Common myeloid progenitor, CD34-positive (primary cell): ENCODE results near the gene NEK8.
"Not testable (repeated sequence)": the region's sequence is repeated elsewhere in the genome, so short reads cannot be mapped to it uniquely, and the experiment has no call there.

ENCODE experiments used
- CTCF ChIA-PET: fragments of 350-600 bp; sonication (Branson Sonifier 250); formaldehyde crosslinking; loops from one replicate; lab custom pipeline; 2021; ENCODE audit warnings: antibody characterized with exemption; lab: Charles Lee
- POLR2A ChIA-PET: fragments of 350-600 bp; sonication (Branson Sonifier 250); formaldehyde crosslinking; loops from one replicate; lab custom pipeline; 2021; ENCODE audit warnings: antibody characterized with exemption; lab: Charles Lee
- DNase-seq, 3 donors: peaks; one replicate each; pipeline versions ENCODE4 v3.0.0 to v3.0.0-alpha.2; 2013
- H3K27ac ChIP-seq, 2 experiments: 1 replicate in 1 of 2; 2 replicates in 1 of 2; pipeline ENCODE4 v1.7.0; 2013; ENCODE audit warnings: inconsistent platforms in 2 of 2, low read length in 2 of 2, mild to moderate bottlenecking in 2 of 2, low read depth in 1 of 2, moderate library complexity in 1 of 2; ENCODE audit not compliant: severe bottlenecking in 2 of 2, insufficient read depth in 1 of 2, poor library complexity in 1 of 2
- H3K27me3 ChIP-seq, 5 experiments: replicated peaks in 2 of 5; 1 replicate in 3 of 5; 2 replicates in 2 of 5; pipeline versions ENCODE4 v1.6.1 to v1.7.0; 2013; ENCODE audit warnings: low read length in 4 of 5, mild to moderate bottlenecking in 2 of 5, moderate library complexity in 2 of 5, inconsistent platforms in 1 of 5; ENCODE audit not compliant: insufficient read depth in 5 of 5, control insufficient read depth in 4 of 5
- H3K36me3 ChIP-seq, 4 experiments: 1 replicate in 2 of 4; 2 replicates in 2 of 4; pipeline versions ENCODE4 v1.6.1 to v1.7.0; 2013; ENCODE audit warnings: low read length in 3 of 4, control low read depth in 1 of 4, mild to moderate bottlenecking in 1 of 4; ENCODE audit not compliant: control insufficient read depth in 4 of 4, insufficient read depth in 4 of 4
- H3K4me1 ChIP-seq, 4 experiments: 1 replicate in 3 of 4; 2 replicates in 1 of 4; pipeline versions ENCODE4 v1.6.1 to v1.7.1; 2013; ENCODE audit warnings: low read length in 3 of 4, mild to moderate bottlenecking in 3 of 4, control low read depth in 1 of 4, inconsistent platforms in 1 of 4, moderate library complexity in 1 of 4; ENCODE audit not compliant: control insufficient read depth in 4 of 4, insufficient read depth in 4 of 4; ENCODE audit errors: control extremely low read depth in 1 of 4
- H3K4me3 ChIP-seq, 7 experiments: 1 replicate in 4 of 7; 2 replicates in 3 of 7; pipeline versions ENCODE4 v1.5.1 to v1.7.0; 2013; ENCODE audit warnings: mild to moderate bottlenecking in 7 of 7, low read length in 6 of 7, moderate library complexity in 6 of 7, inconsistent platforms in 2 of 7, low read depth in 2 of 7, control low read depth in 1 of 7; ENCODE audit not compliant: insufficient read depth in 4 of 7, control insufficient read depth in 1 of 7; ENCODE audit errors: extremely low read depth in 1 of 7
- H3K9me3 ChIP-seq, 5 experiments: 1 replicate in 4 of 5; 2 replicates in 1 of 5; pipeline versions ENCODE4 v1.6.1 to v1.7.1; 2013; ENCODE audit warnings: low read length in 4 of 5, mild to moderate bottlenecking in 2 of 5, inconsistent platforms in 1 of 5, low read depth in 1 of 5, moderate library complexity in 1 of 5; ENCODE audit not compliant: control insufficient read depth in 4 of 5, insufficient read depth in 2 of 5; ENCODE audit errors: control extremely low read depth in 1 of 5
- WGBS: methylation state at CpG from one replicate; pipeline ENCODE4 v1.1.5; 2013; ENCODE audit not compliant: insufficient coverage; 5-methylcytosine and 5-hydroxymethylcytosine counted together

NEK8 gene

GRCh38 chr17:28733346-28733745 lies 4.8 kb downstream of the NEK8 start:
- DNase-seq: no peak
- no peak overlapping the region for H3K27ac ChIP-seq
- ChIA-PET POLR2A (interaction anchor here (0.7 kb wide), 1 partner anchor 165 kb away, joined by 3 read pairs; no protein-coding TSS in a partner anchor), CTCF (interaction anchor here (0.5 to 17.9 kb wide), 3 partner anchors 13 to 110 kb away, joined by 3 to 507 read pairs (median 3); partner anchors contain the start of gene TRAF4)
- H3K4me1 ChIP-seq: peaks cover 2 to 14% (median 9%) of the 10 kb centered on the region in 4 experiments
- H3K27me3 ChIP-seq: no peaks in the 10 kb centered on the region
- H3K36me3 ChIP-seq: peaks cover 0 to 5% (median 4%) of the 10 kb centered on the region in 4 experiments
- H3K9me3 ChIP-seq: peaks cover 0 to 3% (median 0%) of the 10 kb centered on the region in 5 experiments
- WGBS: no CpG with 5 or more reads among the region's 1 CpG
- no peak overlapping the region for H3K4me3 ChIP-seq

- peaks cover 0 to 3% (median 0%) of the 10 kb centered on the region in 5 experiments for H3K9me3 ChIP-seq
- POLR2A ChIA-PET: no interaction called here
- peak overlapping the region in 1 of 2 experiments; percentile 15 for H3K27ac ChIP-seq
- WGBS: 100% methylated on average over 7 of the region's 10 CpGs
- H3K27me3 ChIP-seq: no peaks in the 10 kb centered on the region
- CTCF ChIA-PET: interaction anchor here (1.5 to 17.9 kb wide), 2 partner anchors 8 to 11 kb away, joined by 4 to 507 read pairs; partner anchors contain the start of genes TLCD1 and TRAF4
- H3K36me3 ChIP-seq: peaks cover 0 to 5% (median 4%) of the 10 kb centered on the region in 4 experiments
- H3K4me1 ChIP-seq: peaks cover 3 to 19% (median 15%) of the 10 kb centered on the region in 4 experiments
- H3K4me3 ChIP-seq: no peak overlapping the region
- no peak for DNase-seq
Observed at GRCh38 chr17:28734712-28735241, 6.2 kb downstream of the NEK8 start.

- no peak for DNase-seq
- ChIA-PET POLR2A (no interaction called here), CTCF (interaction anchor here (1.5 to 17.9 kb wide), 2 partner anchors 9 to 11 kb away, joined by 4 to 507 read pairs; partner anchors contain the start of genes TLCD1 and TRAF4)
- Histone ChIP-seq H3K27ac (peak overlapping the region in 1 of 2 experiments; percentile 15), H3K4me1 (peaks cover 3 to 22% (median 17%) of the 10 kb centered on the region in 4 experiments), H3K4me3 (no peak overlapping the region), H3K27me3 (no peaks in the 10 kb centered on the region), H3K9me3 (peaks cover 0 to 3% (median 0%) of the 10 kb centered on the region in 5 experiments), H3K36me3 (peaks cover 0 to 5% (median 4%) of the 10 kb centered on the region in 4 experiments)
- WGBS: 84% methylated on average over 3 of the region's 5 CpGs
Observed at GRCh38 chr17:28735242-28735722, 6.7 kb downstream of the NEK8 start.

GRCh38 chr17:28735913-28736769 lies 7.6 kb downstream of the NEK8 start:
- CTCF ChIA-PET: interaction anchor here (0.6 to 18.9 kb wide), 4 partner anchors 9 to 45 kb away, joined by 3 to 507 read pairs (median 256); partner anchors contain the start of genes NEK8, RPL23A, TLCD1 and TRAF4
- no CpG with 5 or more reads among the region's 8 CpGs for WGBS

GRCh38 chr17:28737316-28737715 lies 8.7 kb downstream of the NEK8 start:
- DNase-seq: no peak
- 96% methylated on average over 8 of the region's 12 CpGs for WGBS
- CTCF ChIA-PET: interaction anchor here (0.6 to 18.9 kb wide), 3 partner anchors 10 to 46 kb away, joined by 3 to 507 read pairs (median 3); partner anchors contain the start of genes NEK8, RPL23A and TLCD1
- H3K4me3 ChIP-seq: no peak overlapping the region
- H3K36me3 ChIP-seq: peaks cover 0 to 5% (median 4%) of the 10 kb centered on the region in 4 experiments
- POLR2A ChIA-PET: no interaction called here
- H3K27ac ChIP-seq: no peak overlapping the region
- peaks cover 0 to 3% (median 0%) of the 10 kb centered on the region in 5 experiments for H3K9me3 ChIP-seq
- H3K4me1 ChIP-seq: peaks cover 3 to 42% (median 37%) of the 10 kb centered on the region in 4 experiments
- H3K27me3 ChIP-seq: no peaks in the 10 kb centered on the region

More at GRCh38 chr17:28735913-28736769, 7.6 kb downstream of the NEK8 start:
- H3K27me3 ChIP-seq, H3K36me3 ChIP-seq, POLR2A ChIA-PET, DNase-seq, H3K4me3 ChIP-seq, H3K27ac ChIP-seq, H3K9me3 ChIP-seq: not testable (repeated sequence)
- peaks cover 3 to 31% (median 25%) of the 10 kb centered on the region in 4 experiments for H3K4me1 ChIP-seq

- no peak overlapping the region for H3K4me3 ChIP-seq
- no peak overlapping the region for H3K27ac ChIP-seq
- peaks cover 0 to 5% (median 4%) of the 10 kb centered on the region in 4 experiments for H3K36me3 ChIP-seq
- ChIA-PET CTCF (interaction anchor here (1.0 to 18.9 kb wide), 2 partner anchors 11 to 12 kb away, joined by 3 to 507 read pairs; partner anchors contain the start of genes NEK8, RPL23A and TLCD1), POLR2A (interaction anchor here (0.5 kb wide), 1 partner anchor 25 kb away, joined by 3 read pairs; no protein-coding TSS in a partner anchor)
- peaks cover 0 to 3% (median 0%) of the 10 kb centered on the region in 5 experiments for H3K9me3 ChIP-seq
- H3K27me3 ChIP-seq: no peaks in the 10 kb centered on the region
- WGBS: 96% methylated on average over 14 of the region's 22 CpGs
- peak in 1 of 3 donors; percentile 44 for DNase-seq
- H3K4me1 ChIP-seq: peaks cover 3 to 49% (median 44%) of the 10 kb centered on the region in 4 experiments
Observed at GRCh38 chr17:28737770-28738679, 9.4 kb downstream of the NEK8 start.
